22Rv1 (cell line): Measurements from ENCODE around the gene HIGD1A.

Experiments
- ZFX ChIP-seq: fragments of 450-650 bp; IDR thresholded peaks from 2 replicates; pipeline ENCODE4 v1.6.1; 2017; ENCODE audit warnings: antibody characterized with exemption, borderline replicate concordance
- TF ChIP-seq, protein P1 (sequence below): fragments of 450-650 bp; IDR thresholded peaks from 2 replicates; pipeline ENCODE4 v1.5.1; 2017; ENCODE audit warnings: mild to moderate bottlenecking

DNA sequence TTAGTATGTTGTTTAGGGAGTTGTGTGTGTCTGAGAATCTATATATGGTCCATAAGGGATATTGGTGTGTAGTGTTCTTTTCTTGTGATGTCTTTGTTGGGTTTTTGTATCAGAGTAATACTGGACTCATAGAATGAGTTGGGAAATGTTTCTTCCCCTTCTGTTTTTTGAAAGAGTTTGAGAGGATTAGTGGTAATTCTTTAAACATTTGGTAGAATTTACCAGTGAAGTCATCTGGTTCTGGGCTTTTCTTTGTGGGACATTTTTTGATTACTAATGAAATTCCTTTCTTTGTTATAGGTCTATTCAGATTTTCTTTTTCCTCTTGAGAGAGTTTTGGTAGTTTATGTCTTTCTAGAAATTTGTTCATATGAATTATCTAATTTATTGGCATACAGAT lies 21.9 kb upstream of the HIGD1A start:
- TF ChIP-seq, protein P1, sequence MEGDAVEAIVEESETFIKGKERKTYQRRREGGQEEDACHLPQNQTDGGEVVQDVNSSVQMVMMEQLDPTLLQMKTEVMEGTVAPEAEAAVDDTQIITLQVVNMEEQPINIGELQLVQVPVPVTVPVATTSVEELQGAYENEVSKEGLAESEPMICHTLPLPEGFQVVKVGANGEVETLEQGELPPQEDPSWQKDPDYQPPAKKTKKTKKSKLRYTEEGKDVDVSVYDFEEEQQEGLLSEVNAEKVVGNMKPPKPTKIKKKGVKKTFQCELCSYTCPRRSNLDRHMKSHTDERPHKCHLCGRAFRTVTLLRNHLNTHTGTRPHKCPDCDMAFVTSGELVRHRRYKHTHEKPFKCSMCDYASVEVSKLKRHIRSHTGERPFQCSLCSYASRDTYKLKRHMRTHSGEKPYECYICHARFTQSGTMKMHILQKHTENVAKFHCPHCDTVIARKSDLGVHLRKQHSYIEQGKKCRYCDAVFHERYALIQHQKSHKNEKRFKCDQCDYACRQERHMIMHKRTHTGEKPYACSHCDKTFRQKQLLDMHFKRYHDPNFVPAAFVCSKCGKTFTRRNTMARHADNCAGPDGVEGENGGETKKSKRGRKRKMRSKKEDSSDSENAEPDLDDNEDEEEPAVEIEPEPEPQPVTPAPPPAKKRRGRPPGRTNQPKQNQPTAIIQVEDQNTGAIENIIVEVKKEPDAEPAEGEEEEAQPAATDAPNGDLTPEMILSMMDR: no peak
- TF ChIP-seq ZFX: no peak
